Spleen (tissue), 11 donors: ENCODE results near the gene COL12A1. TPM values are rescaled to one million over a fixed set of nuclear protein-coding genes. Genes with fewer than 3 reads are reported as not detected.

Experiments
- DNase-seq: peaks from one replicate; pipeline ENCODE4 v3.0.0-alpha.2; 2020
- H3K27ac ChIP-seq, 8 donors: fragments of 200-600 bp; sonication (generic) in 7 of 8; 1 replicate in 4 of 8; 2 replicates in 4 of 8; pipeline versions ENCODE4 v1.5.0 to v1.8.0; 2016 to 2021; ENCODE audit warnings: inconsistent platforms in 4 of 8, mild to moderate bottlenecking in 4 of 8, moderate library complexity in 1 of 8
- H3K27me3 ChIP-seq, 7 donors: fragments of 200-600 bp; sonication (generic) in 6 of 7; replicated peaks in 1 of 7; 1 replicate in 4 of 7; 2 replicates in 3 of 7; pipeline versions ENCODE4 v1.5.0 to v1.8.0; 2016 to 2021; ENCODE audit warnings: inconsistent platforms in 3 of 7, mild to moderate bottlenecking in 1 of 7
- H3K36me3 ChIP-seq, 6 donors: fragments of 200-600 bp; sonication (generic) in 5 of 6; 1 replicate in 4 of 6; 2 replicates in 2 of 6; pipeline versions ENCODE4 v1.5.0 to v1.8.0; 2016 to 2021; ENCODE audit warnings: inconsistent platforms in 2 of 6
- H3K4me1 ChIP-seq, 6 donors: fragments of 200-600 bp; sonication (generic) in 5 of 6; 1 replicate in 3 of 6; 2 replicates in 3 of 6; pipeline versions ENCODE4 v1.5.0 to v1.8.0; 2016 to 2021; ENCODE audit warnings: inconsistent platforms in 3 of 6
- H3K4me3 ChIP-seq, 8 donors: fragments of 200-600 bp; sonication (generic) in 7 of 8; 1 replicate in 4 of 8; 2 replicates in 4 of 8; pipeline versions ENCODE4 v1.5.0 to v1.8.0; 2016 to 2021; ENCODE audit warnings: inconsistent platforms in 4 of 8, mild to moderate bottlenecking in 4 of 8, moderate library complexity in 2 of 8
- H3K9me3 ChIP-seq, 8 donors: fragments of 200-600 bp; sonication (generic) in 7 of 8; 1 replicate in 4 of 8; 2 replicates in 4 of 8; pipeline versions ENCODE4 v1.5.0 to v1.8.0; 2016 to 2021; ENCODE audit warnings: inconsistent platforms in 4 of 8
- CTCF ChIP-seq, 11 experiments: fragments of 200-600 bp in 7 of 11; fragments of 450-650 bp in 4 of 11; sonication (generic) in 4 of 11; IDR thresholded peaks in 8 of 11; conservative IDR thresholded peaks in 3 of 11; 1 replicate in 7 of 11; 2 replicates in 4 of 11; pipeline versions ENCODE4 v1.4.0 to v1.8.0; 2016 to 2021; ENCODE audit warnings: antibody characterized with exemption in 11 of 11, inconsistent platforms in 4 of 11, mild to moderate bottlenecking in 1 of 11
- POLR2A ChIP-seq, 3 donors: fragments of 450-650 bp; IDR thresholded peaks; one replicate each; pipeline ENCODE4 v1.5.1; 2017; ENCODE audit warnings: antibody characterized with exemption in 3 of 3, mild to moderate bottlenecking in 1 of 3
- POLR2AphosphoS5 ChIP-seq, 3 donors: sonication (generic); formaldehyde crosslinking; IDR thresholded peaks; one replicate each; pipeline ENCODE4 v1.5.1; 2017; ENCODE audit warnings: antibody characterized with exemption in 3 of 3
- WGBS, 5 donors: extraction: QIAGEN DNeasy Blood & Tissue Kit in 3 of 5; methylation state at CpG; one replicate each; pipeline versions ENCODE4 v1.1.5 to v1.1.7; 2013 to 2018; 5-methylcytosine and 5-hydroxymethylcytosine counted together
- intact Hi-C: fragments of 100-400 bp; cut with DNase I; formaldehyde crosslinking; loops from one replicate; pipeline ENCODE4 v1.15.0; 2023; ENCODE audit warnings: low total_unique reads
- polyA plus RNA-seq, 3 donors: library from polyadenylated mRNA; stranded (reverse); fragments of 200-250 nt; gene quantifications; one replicate each; pipeline ENCODE4 v1.2.1, GENCODE V29; 2013
- total RNA-seq, 7 donors: library from RNA; depleted of rRNA in 3 of 7; stranded (reverse); fragments of >200 nt in 3 of 7; fragmentation: NEBNext Ultra II Directional in 4 of 7; extraction: Animal tissue kit (Norgen Biotek cat#: 25700) in 4 of 7; gene quantifications; one replicate each; pipeline versions ENCODE4 v1.1.0 to v1.2.1, GENCODE V29; 2016 to 2021
- donor health status: healthy with polysubstance abuse.
- donor health status: DM: no; HTN: no; CAD: no; lungs with moderate emphysema.
- donor health status: DM: no; HTN: no; CAD: no.
- donor health status: Bipolar disorder and iron deficiency.
- donor health status: healthy.
- donor health status: DM: no; HTN: no; CAD: no.
- donor health status: DM: yes; HTN: yes; CAD: no.

The COL12A1 gene
- total and polyA plus RNA-seq, 10 donors, result 2.5 to 32.6 (median 21.2) TPM

DNA sequence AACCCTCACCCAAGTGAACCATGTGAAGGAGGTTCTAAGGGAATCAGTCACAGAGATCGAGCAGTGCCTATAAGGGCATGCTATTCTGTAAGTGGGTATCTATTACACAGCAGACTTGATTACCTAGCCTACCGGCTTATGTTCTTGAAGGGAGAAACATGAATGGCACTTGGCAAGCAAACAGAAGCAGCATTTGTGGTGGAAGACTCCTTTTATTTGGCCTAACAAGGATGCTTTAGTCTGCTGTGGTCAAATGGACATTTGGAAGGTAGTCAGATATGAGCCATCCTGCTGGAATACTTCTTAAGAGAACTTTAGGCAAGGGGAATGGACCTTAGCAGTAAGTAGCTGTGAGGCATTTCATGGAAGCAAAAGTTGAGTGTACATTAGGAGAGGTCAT, 126.3 kb downstream of the COL12A1 start:
- H3K4me3 ChIP-seq, result no peak overlapping the region
- no peak overlapping the region for H3K27ac ChIP-seq
- intact Hi-C loops, result no loop called here
- H3K9me3 ChIP-seq, result no peaks in the 10 kb centered on the region
- TF ChIP-seq POLR2AphosphoS5 (IDR thresholded peaks at IDR 0.05), result no peak
- no peak for TF ChIP-seq POLR2A (IDR thresholded peaks at IDR 0.05)
- TF ChIP-seq CTCF (IDR thresholded peaks at IDR 0.05 in 8 of 11, conservative IDR thresholded peaks at IDR 0.05 in 3 of 11), result no peak
- H3K4me1 ChIP-seq, result no peaks in the 10 kb centered on the region
- peaks cover 0 to 12% (median 0%) of the 10 kb centered on the region in 7 donors for H3K27me3 ChIP-seq
- WGBS, 5 donors, result 82 to 96% (median 93%) methylated on average over 2 of the region's 2 CpGs
- H3K36me3 ChIP-seq, result no peaks in the 10 kb centered on the region
- DNase-seq, result no peak

- intact Hi-C loops, result no loop called here
- 58 to 84% (median 70%) methylated on average over 2 of the region's 2 CpGs for WGBS, 5 donors
- no peak for DNase-seq
- Histone ChIP-seq H3K4me1 (no peaks in the 10 kb centered on the region), H3K9me3 (no peaks in the 10 kb centered on the region), H3K27me3 (no peaks in the 10 kb centered on the region), H3K36me3 (no peaks in the 10 kb centered on the region), H3K27ac (no peak overlapping the region), H3K4me3 (no peak overlapping the region)
- TF ChIP-seq POLR2A (IDR thresholded peaks at IDR 0.05), result no peak
- no peak for TF ChIP-seq CTCF (IDR thresholded peaks at IDR 0.05 in 8 of 11, conservative IDR thresholded peaks at IDR 0.05 in 3 of 11)
- no peak for TF ChIP-seq POLR2AphosphoS5 (IDR thresholded peaks at IDR 0.05)
Observed at GRCh38 chr6:75077701-75078100, 128.2 kb downstream of the COL12A1 start.

- H3K27me3 ChIP-seq, result no peaks in the 10 kb centered on the region
- no peaks in the 10 kb centered on the region for H3K36me3 ChIP-seq
- H3K27ac ChIP-seq, result no peak overlapping the region
- WGBS, 5 donors, result 75 to 87% (median 83%) methylated on average over 5 of the region's 5 CpGs
- intact Hi-C loops, result no loop called here
- H3K4me1 ChIP-seq, result no peaks in the 10 kb centered on the region
- DNase-seq, result no peak
- TF ChIP-seq POLR2AphosphoS5 (IDR thresholded peaks at IDR 0.05) (no peak), CTCF (IDR thresholded peaks at IDR 0.05 in 8 of 11, conservative IDR thresholded peaks at IDR 0.05 in 3 of 11) (no peak), POLR2A (IDR thresholded peaks at IDR 0.05) (no peak)
- H3K9me3 ChIP-seq, result no peaks in the 10 kb centered on the region
- no peak overlapping the region for H3K4me3 ChIP-seq
Observed at GRCh38 chr6:75076009-75076408, 129.8 kb downstream of the COL12A1 start.

DNA sequence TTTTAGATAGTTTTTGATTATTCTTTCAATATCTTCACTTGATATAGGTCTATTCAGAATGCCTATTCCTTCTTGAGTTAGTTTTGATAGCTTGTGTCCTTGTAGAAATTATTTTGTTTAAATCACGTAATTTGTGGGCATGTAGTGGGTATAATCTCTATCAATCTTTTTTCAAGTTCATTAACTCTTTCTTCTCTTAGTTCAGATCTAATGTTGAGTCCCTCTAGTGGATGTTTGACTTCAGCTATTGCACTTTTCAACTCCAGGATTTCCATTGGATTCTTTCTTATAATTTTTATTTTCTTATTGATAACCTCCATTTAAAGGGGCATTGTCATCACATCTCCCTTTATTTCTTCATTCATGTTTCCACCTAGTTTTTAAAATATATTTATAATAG, 135.6 kb downstream of the COL12A1 start:
- Histone ChIP-seq H3K4me3 (no peak overlapping the region), H3K36me3 (no peaks in the 10 kb centered on the region), H3K27ac (no peak overlapping the region), H3K4me1 (no peaks in the 10 kb centered on the region), H3K9me3 (no peaks in the 10 kb centered on the region), H3K27me3 (no peaks in the 10 kb centered on the region)
- intact Hi-C loops, result no loop called here
- no peak for TF ChIP-seq POLR2A (IDR thresholded peaks at IDR 0.05)
- no peak for TF ChIP-seq POLR2AphosphoS5 (IDR thresholded peaks at IDR 0.05)
- TF ChIP-seq CTCF (IDR thresholded peaks at IDR 0.05 in 8 of 11, conservative IDR thresholded peaks at IDR 0.05 in 3 of 11), result no peak
- WGBS, 5 donors, result 70 to 96% (median 85%) methylated on average over 1 of the region's 1 CpG
- no peak for DNase-seq
